PC-9 (cell line): ENCODE results near the gene PTPN9. TPM values are rescaled to one million over a fixed set of nuclear protein-coding genes. Genes with fewer than 3 reads are reported as not detected.

Experiments used
- BruUV-seq: library from RNA; stranded (reverse); fragments of 400-500 nt; replicated peaks from 2 replicates; lab custom pipeline; 2021; lab: Mats Ljungman, UMichigan
- CTCF ChIA-PET: fragments of 300-600 bp; sonication (Branson Sonifier 250); formaldehyde crosslinking; loops from one replicate; lab custom pipeline; 2022; ENCODE audit warnings: antibody characterized with exemption; lab: Charles Lee
- POLR2A ChIA-PET: fragments of 300-600 bp; sonication (Branson Sonifier 250); formaldehyde crosslinking; loops from one replicate; lab custom pipeline; 2022; ENCODE audit warnings: antibody characterized with exemption; ENCODE audit not compliant: unreplicated experiment; lab: Charles Lee
- DNase-seq, 2 experiments: peaks; one replicate each; pipeline versions ENCODE4 v3.0.0 to v3.0.0-alpha.2; 2015 to 2022; ENCODE audit warnings: mixed read lengths in 1 of 2
- H2AFZ ChIP-seq: fragments of 200-600 bp; sonication (generic); 2 replicates; pipeline ENCODE4 v1.8.1; 2017; ENCODE audit warnings: antibody characterized with exemption
- H3F3A ChIP-seq: fragments of 200-600 bp; sonication (generic); 2 replicates; pipeline ENCODE4 v1.8.1; 2017; ENCODE audit warnings: antibody characterized with exemption, mild to moderate bottlenecking, low read depth; ENCODE audit not compliant: insufficient read depth
- H3K27ac ChIP-seq: fragments of 200-600 bp; sonication (generic); 2 replicates; pipeline ENCODE4 v1.6.1; 2016; ENCODE audit warnings: mixed run types
- H3K27me3 ChIP-seq: fragments of 200-600 bp; sonication (generic); 2 replicates; pipeline ENCODE4 v1.6.1; 2016; ENCODE audit warnings: low read depth, mixed run types; ENCODE audit not compliant: insufficient read depth
- H3K36me3 ChIP-seq: fragments of 200-600 bp; sonication (generic); 2 replicates; pipeline ENCODE4 v1.6.1; 2016; ENCODE audit warnings: low read depth, mixed run types
- H3K4me1 ChIP-seq: fragments of 200-600 bp; sonication (generic); replicated peaks from 2 replicates; pipeline ENCODE4 v1.6.1; 2016; ENCODE audit warnings: mixed run types; ENCODE audit not compliant: insufficient read depth
- H3K4me2 ChIP-seq: fragments of 200-600 bp; sonication (generic); 2 replicates; pipeline ENCODE4 v1.6.1; 2017; ENCODE audit warnings: mixed run types
- H3K4me3 ChIP-seq: fragments of 200-600 bp; sonication (generic); 2 replicates; pipeline ENCODE4 v1.6.1; 2016; ENCODE audit warnings: mixed run types
- H3K79me2 ChIP-seq: fragments of 200-600 bp; sonication (generic); 2 replicates; pipeline ENCODE4 v1.6.1; 2017; ENCODE audit warnings: low read depth, mixed run types
- H3K9me2 ChIP-seq: fragments of 200-600 bp; sonication (generic); 2 replicates; pipeline ENCODE4 v1.8.1; 2017; ENCODE audit warnings: mild to moderate bottlenecking; ENCODE audit not compliant: insufficient read depth
- H3K9me3 ChIP-seq: fragments of 200-600 bp; sonication (generic); 2 replicates; pipeline ENCODE4 v1.8.1; 2016; ENCODE audit warnings: low read depth; ENCODE audit not compliant: insufficient read depth
- H4K20me1 ChIP-seq: fragments of 200-600 bp; sonication (generic); 2 replicates; pipeline ENCODE4 v1.8.1; 2017; ENCODE audit not compliant: insufficient read depth
- EZH2 ChIP-seq: fragments of 200-600 bp; sonication (generic); IDR thresholded peaks from 2 replicates; pipeline ENCODE4 v1.8.0; 2017; ENCODE audit warnings: antibody characterized with exemption, low read depth
- intact Hi-C: fragments of 100-400 bp; cut with micrococcal nuclease; formaldehyde crosslinking; loops from one replicate; pipeline ENCODE4 v1.10.0; 2022; ENCODE audit not compliant: unreplicated experiment
- total RNA-seq: library from RNA; stranded (reverse); gene quantifications from 2 replicates; pipeline ENCODE4 v1.2.3, GENCODE V29; 2021
- TF ChIP-seq, protein P1 (sequence below): fragments of 200-600 bp; sonication (generic); conservative IDR thresholded peaks from 2 replicates; pipeline ENCODE4 v1.6.1; 2017; ENCODE audit warnings: mixed run types, antibody characterized with exemption, mild to moderate bottlenecking, moderate library complexity

Gene PTPN9
- total RNA-seq, 1 experiment from 2014 or later = 22.4 TPM

DNA sequence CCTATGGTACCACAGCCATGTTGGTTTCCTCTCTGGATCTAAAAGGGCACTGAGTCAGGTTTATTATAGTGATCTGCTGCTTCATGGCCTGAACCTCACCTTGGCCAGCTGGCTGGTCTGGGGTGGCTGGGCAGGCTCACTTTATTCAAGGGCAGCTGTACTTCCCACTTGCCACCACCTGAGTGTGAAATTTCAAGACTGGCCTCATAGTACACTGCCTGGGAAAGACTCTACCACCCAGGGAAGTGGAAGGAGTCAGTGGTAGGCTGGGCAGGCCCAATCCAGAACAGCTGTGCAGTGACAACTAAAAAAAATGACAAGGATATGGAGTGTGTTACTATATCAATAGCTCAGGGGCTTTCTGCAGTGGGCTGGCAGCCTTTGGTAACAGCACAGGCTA, 37.7 kb upstream of the PTPN9 start:
- H3K9me3 ChIP-seq = no peaks in the 10 kb centered on the region
- H3K4me1 ChIP-seq = peaks cover 13% of the 10 kb centered on the region
- POLR2A ChIA-PET = no interaction called here
- CTCF ChIA-PET = no interaction called here
- no peaks in the 10 kb centered on the region for H4K20me1 ChIP-seq
- no peak overlapping the region for H3K27ac ChIP-seq
- H3K79me2 ChIP-seq = no peaks in the 10 kb centered on the region
- peaks cover 4% of the 10 kb centered on the region; the same call in 1 of the 2 replicates for H3K36me3 ChIP-seq
- H3F3A ChIP-seq = peaks cover 8% of the 10 kb centered on the region
- H3K4me2 ChIP-seq = no peak overlapping the region
- no peak overlapping the region for H3K4me3 ChIP-seq
- BruUV-seq = no TSS peak
- H2AFZ ChIP-seq = no peak overlapping the region
- no peaks in the 10 kb centered on the region for H3K27me3 ChIP-seq
- TF ChIP-seq, protein P1, sequence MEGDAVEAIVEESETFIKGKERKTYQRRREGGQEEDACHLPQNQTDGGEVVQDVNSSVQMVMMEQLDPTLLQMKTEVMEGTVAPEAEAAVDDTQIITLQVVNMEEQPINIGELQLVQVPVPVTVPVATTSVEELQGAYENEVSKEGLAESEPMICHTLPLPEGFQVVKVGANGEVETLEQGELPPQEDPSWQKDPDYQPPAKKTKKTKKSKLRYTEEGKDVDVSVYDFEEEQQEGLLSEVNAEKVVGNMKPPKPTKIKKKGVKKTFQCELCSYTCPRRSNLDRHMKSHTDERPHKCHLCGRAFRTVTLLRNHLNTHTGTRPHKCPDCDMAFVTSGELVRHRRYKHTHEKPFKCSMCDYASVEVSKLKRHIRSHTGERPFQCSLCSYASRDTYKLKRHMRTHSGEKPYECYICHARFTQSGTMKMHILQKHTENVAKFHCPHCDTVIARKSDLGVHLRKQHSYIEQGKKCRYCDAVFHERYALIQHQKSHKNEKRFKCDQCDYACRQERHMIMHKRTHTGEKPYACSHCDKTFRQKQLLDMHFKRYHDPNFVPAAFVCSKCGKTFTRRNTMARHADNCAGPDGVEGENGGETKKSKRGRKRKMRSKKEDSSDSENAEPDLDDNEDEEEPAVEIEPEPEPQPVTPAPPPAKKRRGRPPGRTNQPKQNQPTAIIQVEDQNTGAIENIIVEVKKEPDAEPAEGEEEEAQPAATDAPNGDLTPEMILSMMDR = no peak
- no peak for TF ChIP-seq EZH2
- no peaks in the 10 kb centered on the region for H3K9me2 ChIP-seq
- no peak for DNase-seq
- intact Hi-C loops = no loop called here

DNA sequence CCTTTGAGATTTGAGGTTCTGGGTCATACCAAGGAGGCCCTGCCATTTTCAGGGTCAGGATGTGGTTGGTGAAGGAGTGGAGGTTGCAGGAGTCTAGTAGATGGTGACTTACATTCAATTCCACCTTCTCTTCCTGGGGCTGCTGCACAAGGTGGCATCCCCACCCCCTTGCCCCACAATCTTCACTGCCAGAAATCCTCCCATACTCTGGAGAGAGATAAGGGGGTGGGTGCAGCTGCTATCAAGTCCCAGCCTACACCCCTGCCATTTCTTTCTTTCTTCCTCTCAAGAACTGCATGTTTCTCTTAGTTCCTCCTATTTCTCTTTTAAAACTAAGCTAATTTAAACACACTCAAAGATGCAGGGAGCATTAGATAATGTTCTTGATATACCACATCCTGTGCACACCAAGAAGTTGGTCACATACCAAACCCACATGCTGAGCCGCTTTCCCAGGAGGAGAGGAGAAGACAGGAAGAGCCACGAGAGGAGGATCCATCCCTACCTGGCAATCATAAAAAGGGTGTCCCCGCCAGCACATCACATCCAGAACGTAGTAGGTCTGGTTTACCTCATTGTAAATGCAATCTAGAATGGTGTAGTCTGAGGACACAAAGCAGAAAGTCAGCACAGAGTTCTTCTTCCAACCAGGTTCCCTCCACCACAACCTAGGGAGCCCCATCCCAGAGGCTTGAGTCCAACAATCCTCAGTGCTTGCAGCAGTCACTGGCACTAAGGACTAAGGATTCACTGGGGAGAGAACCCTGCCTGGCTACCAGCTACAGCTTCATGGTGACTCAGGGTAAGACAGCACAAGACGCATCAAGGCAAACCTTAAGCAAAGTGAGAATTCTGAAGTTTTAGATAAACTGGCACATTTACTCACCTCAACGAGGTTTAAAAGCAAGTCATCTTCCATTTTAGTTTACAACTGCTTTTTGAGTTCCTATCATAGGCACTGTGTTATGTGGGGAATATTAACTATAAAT, 27.9 kb upstream of the PTPN9 start:
- no peaks in the 10 kb centered on the region for H4K20me1 ChIP-seq
- no peaks in the 10 kb centered on the region for H3K36me3 ChIP-seq
- BruUV-seq = no TSS peak
- H2AFZ ChIP-seq = no peak overlapping the region
- intact Hi-C loops = no loop called here
- TF ChIP-seq, protein P1 = no peak
- no peak for TF ChIP-seq EZH2
- no peaks in the 10 kb centered on the region for H3K79me2 ChIP-seq
- H3K27ac ChIP-seq = no peak overlapping the region
- H3K4me2 ChIP-seq = no peak overlapping the region
- ChIA-PET CTCF (no interaction called here), POLR2A (interaction anchor here (0.6 kb wide), 1 partner anchor 1460 kb away, joined by 4 read pairs; no protein-coding TSS in a partner anchor)
- no peaks in the 10 kb centered on the region for H3K9me3 ChIP-seq
- no peak overlapping the region for H3K4me3 ChIP-seq
- no peaks in the 10 kb centered on the region for H3K4me1 ChIP-seq
- H3F3A ChIP-seq = no peaks in the 10 kb centered on the region
- no peaks in the 10 kb centered on the region for H3K27me3 ChIP-seq
- DNase-seq = no peak
- H3K9me2 ChIP-seq = no peaks in the 10 kb centered on the region

DNA sequence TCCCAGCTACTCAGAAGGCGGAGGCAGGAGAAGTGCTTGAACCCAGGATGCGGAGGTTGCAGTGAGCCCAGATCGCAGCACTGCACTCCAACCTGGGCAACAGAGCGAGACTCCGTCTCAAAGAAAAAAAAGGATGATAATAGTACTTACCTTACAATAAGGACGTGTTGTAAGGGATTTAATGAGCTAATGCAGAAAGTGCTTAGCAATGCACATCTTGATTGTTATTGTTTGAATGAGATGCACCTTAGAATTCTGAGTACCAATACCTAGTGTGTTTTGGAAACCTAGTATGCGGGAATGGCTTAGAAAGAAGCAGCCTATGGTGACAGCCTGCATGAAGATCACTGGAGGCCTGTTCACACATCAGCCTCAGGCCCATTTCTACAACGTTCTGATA, 26.9 kb upstream of the PTPN9 start:
- ChIA-PET CTCF (no interaction called here), POLR2A (no interaction called here)
- Histone ChIP-seq H3K4me2 (no peak overlapping the region), H4K20me1 (no peaks in the 10 kb centered on the region), H3K36me3 (peaks cover 2% of the 10 kb centered on the region), H3K4me1 (no peaks in the 10 kb centered on the region), H3K9me3 (no peaks in the 10 kb centered on the region), H3F3A (no peaks in the 10 kb centered on the region), H3K27me3 (no peaks in the 10 kb centered on the region), H2AFZ (no peak overlapping the region), H3K27ac (no peak overlapping the region), H3K9me2 (no peaks in the 10 kb centered on the region), H3K4me3 (no peak overlapping the region), H3K79me2 (no peaks in the 10 kb centered on the region)
- TF ChIP-seq, protein P1 = no peak
- TF ChIP-seq EZH2 = no peak
- DNase-seq = no peak
- BruUV-seq = no TSS peak
- intact Hi-C loops = no loop called here
